ENCODE measurements around the gene ARL6. TPM values are rescaled to one million over a fixed set of nuclear protein-coding genes. Genes with fewer than 3 reads are reported as not detected.

ARL6 gene
- total RNA-seq, 1 donor from 2014 or later, result 10.1 TPM

- Histone ChIP-seq H3K27ac (no peak overlapping the region), H3K9me3 (no peaks in the 10 kb centered on the region), H3K4me3 (no peak overlapping the region), H3K27me3 (no peaks in the 10 kb centered on the region), H3K36me3 (no peaks in the 10 kb centered on the region), H3K4me1 (no peaks in the 10 kb centered on the region)
- DNase-seq (no peak), ATAC-seq (no peak)
- TF ChIP-seq CTCF (IDR thresholded peaks at IDR 0.05), result no peak
- intact Hi-C loops (cut with DNase I), result no loop called here
Observed at GRCh38 chr3:97810779-97811390, 46.3 kb downstream of the ARL6 start.

GRCh38 chr3:97815149-97815917 is 50.8 kb downstream of the ARL6 start:
- Histone ChIP-seq H3K36me3 (no peaks in the 10 kb centered on the region), H3K27me3 (no peaks in the 10 kb centered on the region), H3K4me3 (no peak overlapping the region), H3K9me3 (no peaks in the 10 kb centered on the region), H3K27ac (no peak overlapping the region), H3K4me1 (no peaks in the 10 kb centered on the region)
- no peak for TF ChIP-seq CTCF (IDR thresholded peaks at IDR 0.05)
- intact Hi-C loops (cut with DNase I), result no loop called here
- ATAC-seq, result no peak
- no peak for DNase-seq

DNA sequence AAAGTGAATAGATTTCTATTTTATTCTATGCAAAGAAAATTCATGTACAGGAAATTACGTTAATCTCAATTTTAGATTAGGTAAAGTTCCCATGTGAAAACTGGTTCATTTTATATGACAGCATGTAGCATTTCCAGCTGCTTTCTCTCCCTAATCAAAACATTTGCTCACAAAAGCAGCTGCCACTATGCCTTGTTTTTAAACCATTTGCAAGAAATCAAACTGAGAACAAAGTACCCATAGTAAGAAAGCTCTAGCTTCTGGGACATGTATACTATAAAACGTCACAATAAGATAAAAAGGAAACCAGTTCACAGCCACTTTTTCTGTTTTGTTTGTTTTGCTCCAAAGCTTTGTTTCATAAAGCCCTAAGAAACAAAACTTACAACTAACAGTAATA is 52.3 kb downstream of the ARL6 start:
- Histone ChIP-seq H3K4me3 (no peak overlapping the region), H3K36me3 (no peaks in the 10 kb centered on the region), H3K9me3 (no peaks in the 10 kb centered on the region), H3K27me3 (no peaks in the 10 kb centered on the region), H3K27ac (no peak overlapping the region), H3K4me1 (no peaks in the 10 kb centered on the region)
- ATAC-seq (no peak), DNase-seq (no peak)
- no peak for TF ChIP-seq CTCF (IDR thresholded peaks at IDR 0.05)
- intact Hi-C loops (cut with DNase I), result no loop called here

DNA sequence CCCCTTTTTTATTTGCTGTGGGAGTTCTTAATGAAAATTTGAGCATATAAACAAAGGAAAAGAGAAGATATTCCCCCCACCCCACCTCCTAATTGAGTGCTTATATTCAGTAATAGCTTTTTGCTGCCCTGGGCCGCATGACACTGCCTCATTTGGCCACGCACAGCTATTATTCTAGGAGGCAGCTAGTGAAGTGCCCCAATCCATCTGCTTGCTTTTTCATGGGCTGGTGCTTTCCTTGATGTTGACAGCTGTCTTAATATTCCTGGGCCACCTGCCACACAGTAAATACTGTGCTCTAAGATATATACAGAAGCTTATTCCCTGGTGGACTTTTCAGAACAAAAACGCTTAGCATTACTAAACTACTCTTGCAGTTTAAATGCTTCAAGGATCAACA is 53.4 kb downstream of the ARL6 start:
- Histone ChIP-seq H3K4me3 (no peak overlapping the region), H3K36me3 (no peaks in the 10 kb centered on the region), H3K27ac (no peak overlapping the region), H3K9me3 (no peaks in the 10 kb centered on the region), H3K27me3 (no peaks in the 10 kb centered on the region), H3K4me1 (no peaks in the 10 kb centered on the region)
- DNase-seq (no peak), ATAC-seq (no peak)
- TF ChIP-seq CTCF (IDR thresholded peaks at IDR 0.05), result no peak
- intact Hi-C loops (cut with DNase I), result no loop called here

DNA sequence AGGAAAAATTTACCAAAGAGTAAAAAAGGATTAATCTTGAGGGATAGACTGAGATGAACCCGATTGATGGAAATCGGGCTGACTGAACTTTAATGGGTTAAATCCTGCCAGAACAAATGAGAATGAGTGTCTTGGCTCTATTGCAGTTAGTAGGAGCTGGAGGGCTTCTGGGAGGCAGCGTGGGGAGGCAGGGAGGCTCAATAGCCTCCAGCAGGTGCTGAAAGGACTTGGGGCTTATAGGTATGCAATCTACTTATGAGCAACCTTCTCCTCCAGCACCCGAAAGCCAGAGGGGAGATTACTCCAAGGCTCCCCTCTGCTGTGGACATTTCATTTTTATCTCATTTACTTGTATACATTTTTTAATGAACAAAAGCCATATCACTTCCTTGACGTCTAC is 56.2 kb downstream of the ARL6 start:
- Histone ChIP-seq H3K27ac (no peak overlapping the region), H3K4me1 (peaks cover 8% of the 10 kb centered on the region), H3K9me3 (no peaks in the 10 kb centered on the region), H3K4me3 (peak overlapping the region; percentile 83), H3K27me3 (no peaks in the 10 kb centered on the region), H3K36me3 (no peaks in the 10 kb centered on the region)
- ATAC-seq, result no peak
- DNase-seq, result no peak
- TF ChIP-seq CTCF (IDR thresholded peaks at IDR 0.05), result no peak
- intact Hi-C loops (cut with DNase I), result no loop called here

Data from upper lobe of right lung (tissue), 1 donor.